HG03439 (cell line): ENCODE measurements around the gene SMIM44.
A peak's percentile ranks its signal among the peaks of the same experiment; 100 is the strongest.

ENCODE experiments used
- ATAC-seq: cut with Tn5 transposase; IDR thresholded peaks from one replicate; pipeline ENCODE4 v1.9.1; 2021; ENCODE audit warnings: mild to moderate bottlenecking, moderate library complexity; ENCODE audit not compliant: unreplicated experiment

SMIM44 gene

GRCh38 chr19:3442487-3443071 lies 40.7 kb downstream of the SMIM44 start:
- ATAC-seq = no peak

DNA sequence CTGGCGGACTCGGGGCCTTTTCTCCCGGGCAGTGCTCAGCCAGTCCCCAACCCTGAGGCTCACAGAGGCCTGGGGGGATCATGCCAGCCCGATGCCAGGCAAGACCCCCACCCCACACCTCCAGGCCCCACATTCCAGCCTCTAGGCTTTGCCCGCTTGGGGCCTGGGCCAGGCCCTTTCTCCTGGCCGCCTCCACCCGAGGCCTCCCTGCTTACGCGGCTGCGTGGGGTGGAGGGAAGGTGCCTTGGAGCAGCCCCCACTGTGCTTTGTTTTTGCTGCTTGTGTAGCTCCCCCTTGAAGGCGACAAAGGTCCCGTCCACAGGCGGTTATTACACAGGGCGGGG lies 41.3 kb downstream of the SMIM44 start:
- ATAC-seq = no peak

DNA sequence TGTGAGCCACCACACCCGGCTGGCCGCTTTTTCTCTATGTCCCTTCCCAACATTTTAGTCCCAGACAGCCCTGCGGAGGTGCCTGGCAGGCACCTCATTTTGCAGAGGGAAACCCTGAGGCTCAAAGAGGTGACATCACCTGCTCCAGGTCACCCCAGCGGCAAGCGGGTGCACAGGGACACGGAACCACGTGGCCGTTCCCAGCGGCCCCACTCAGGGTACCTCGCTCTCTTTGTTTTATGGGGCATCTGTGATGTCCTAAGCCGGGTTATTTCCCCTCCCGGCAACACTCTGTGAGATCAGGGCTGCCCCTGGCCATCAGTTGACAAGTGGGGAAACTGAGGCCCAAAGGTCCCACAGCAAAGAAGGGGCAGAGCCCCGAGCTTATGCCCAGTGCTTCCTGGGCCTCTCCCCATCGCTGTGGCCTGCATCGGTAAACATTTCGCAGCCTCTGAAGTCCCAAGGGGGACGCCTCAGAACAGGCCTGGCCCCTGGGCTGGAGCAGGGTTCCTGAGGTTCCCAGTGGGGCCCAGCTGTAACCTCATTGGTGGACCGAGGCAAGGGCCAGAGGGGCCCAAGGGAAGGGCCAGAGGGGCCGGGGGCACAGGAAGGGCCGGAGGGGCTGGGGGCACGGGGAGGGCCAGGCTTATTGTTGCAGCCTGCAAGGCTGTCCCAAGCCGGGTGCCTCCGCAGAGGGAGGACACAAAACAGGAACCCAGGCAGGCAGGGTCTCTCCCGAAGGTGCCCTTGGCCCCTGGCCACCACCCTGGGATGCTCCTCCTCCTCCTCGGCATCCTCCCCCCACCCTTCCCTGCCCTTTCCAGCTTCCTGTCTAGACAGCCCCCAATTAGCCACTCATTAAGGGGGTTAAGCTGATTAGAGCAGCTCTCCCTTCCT lies 41.9 kb downstream of the SMIM44 start:
- ATAC-seq = no peak

DNA sequence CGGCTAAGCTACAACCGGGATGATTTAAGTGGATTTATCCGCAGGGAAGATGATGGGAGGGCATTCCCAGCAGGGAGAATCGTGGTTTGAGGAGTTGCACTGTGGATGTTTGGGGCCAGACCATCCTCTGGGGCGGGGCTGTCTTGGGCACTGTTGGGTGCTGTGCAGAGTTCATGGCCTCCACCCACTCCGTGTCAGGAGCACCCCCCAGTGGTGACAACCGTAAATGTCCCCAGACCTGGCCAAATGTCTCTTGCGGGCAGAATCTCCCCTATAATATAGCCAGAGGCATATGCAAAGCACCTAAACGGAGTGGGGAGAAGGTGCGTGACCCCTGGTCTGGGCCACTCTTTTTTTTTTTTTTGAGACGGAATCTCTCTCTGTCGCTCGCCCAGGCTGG lies 43.2 kb downstream of the SMIM44 start:
- ATAC-seq = no peak

DNA sequence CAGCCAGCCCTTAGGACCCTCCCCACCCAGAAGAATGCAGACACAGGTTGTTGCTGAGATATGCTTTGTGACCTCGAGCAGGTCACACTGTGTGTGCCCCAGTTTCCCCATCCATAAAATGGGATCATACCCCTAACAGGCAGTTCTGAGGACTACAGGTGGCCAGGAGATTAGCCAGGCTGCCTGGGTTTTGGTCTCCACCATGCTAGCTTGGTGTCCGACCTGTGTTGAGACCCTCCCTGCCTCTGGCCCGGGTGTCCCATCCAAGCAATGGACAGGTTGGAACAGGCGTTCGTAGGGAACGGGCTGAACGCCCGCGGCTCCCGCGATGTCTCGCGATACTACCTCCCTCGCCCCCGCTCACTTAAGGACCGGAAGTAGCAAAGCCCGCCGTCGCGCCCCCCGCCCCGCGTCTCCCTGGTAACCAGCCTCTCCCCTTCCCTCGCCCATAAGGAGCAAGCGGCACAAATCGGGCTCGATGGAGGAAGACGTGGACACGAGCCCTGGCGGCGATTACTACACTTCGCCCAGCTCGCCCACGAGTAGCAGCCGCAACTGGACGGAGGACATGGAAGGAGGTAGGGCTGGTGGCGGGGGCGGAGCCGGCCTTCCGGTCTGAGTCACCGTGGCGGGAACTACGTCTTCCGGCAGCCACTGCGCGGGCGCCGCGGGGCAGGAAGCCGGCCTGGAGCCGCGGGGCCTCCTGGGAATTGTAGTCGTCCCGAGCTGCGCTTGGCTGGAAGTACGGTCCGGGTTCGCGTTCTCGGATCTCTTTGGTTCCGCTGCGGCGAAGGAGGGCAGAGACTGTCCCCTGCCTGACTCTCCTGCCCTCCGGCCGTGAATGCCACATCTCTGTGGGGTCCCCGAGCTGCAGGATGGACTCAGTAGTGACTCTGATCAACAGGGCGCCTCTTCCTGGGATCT lies 48.3 kb downstream of the SMIM44 start:
- ATAC-seq = peak; percentile 75

GRCh38 chr19:3433805-3434540 lies 49.3 kb downstream of the SMIM44 start:
- no peak for ATAC-seq

- no peak for ATAC-seq
Observed at GRCh38 chr19:3433313-3433712, 49.9 kb downstream of the SMIM44 start.
